ENCODE measurements around the gene MIB1. TPM values are rescaled to one million over a fixed set of nuclear protein-coding genes. Genes with fewer than 3 reads are reported as not detected.
"Not testable (repeated sequence)": the region's sequence is repeated elsewhere in the genome, so short reads cannot be mapped to it uniquely, and the experiment has no call there.

Gene MIB1
- total RNA-seq, 2 experiments from 2014 or later = 13.6 to 15.3 TPM

GRCh38 chr18:21727702-21728101 lies 12.9 kb upstream of the MIB1 start:
- Mint-ChIP-seq H3K4me1 (ENCODE audit: low read depth) (no peaks in the 10 kb centered on the region), H3K27ac (no peak overlapping the region), H3K36me3 (ENCODE audit: low read depth) (no peaks in the 10 kb centered on the region), H3K4me3 (no peak overlapping the region), H3K9me3 (no peaks in the 10 kb centered on the region), H3K27me3 (no peaks in the 10 kb centered on the region)
- no peak for ATAC-seq (ENCODE audit: poor library complexity)
- no peak for DNase-seq
- CTCF ChIA-PET = no interaction called here
- intact Hi-C loops (cut with DNase I, micrococcal nuclease) = no loop called here
- Histone ChIP-seq H3K27ac (ENCODE audit: low read depth in 1 of 2, low read length in 2 of 2) (no peak overlapping the region), H3K9me3 (ENCODE audit: control insufficient read depth in 1 of 2, insufficient read depth in 1 of 2, low read length in 2 of 2) (no peaks in the 10 kb centered on the region), H3K27me3 (ENCODE audit: control insufficient read depth in 1 of 2, insufficient read depth in 2 of 2, low read length in 2 of 2) (no peaks in the 10 kb centered on the region), H3K4me3 (ENCODE audit: low read length) (no peak overlapping the region), H3K36me3 (ENCODE audit: insufficient read depth, low read length) (no peaks in the 10 kb centered on the region), H3K4me1 (ENCODE audit: insufficient read depth, low read length) (no peaks in the 10 kb centered on the region)
- TF ChIP-seq CTCF (IDR thresholded peaks at IDR 0.05) = no peak
- POLR2A ChIA-PET = interaction anchor here (1.7 kb wide), 1 partner anchor 13 kb away, joined by 7 read pairs; the partner anchor contains the start of gene MIB1

DNA sequence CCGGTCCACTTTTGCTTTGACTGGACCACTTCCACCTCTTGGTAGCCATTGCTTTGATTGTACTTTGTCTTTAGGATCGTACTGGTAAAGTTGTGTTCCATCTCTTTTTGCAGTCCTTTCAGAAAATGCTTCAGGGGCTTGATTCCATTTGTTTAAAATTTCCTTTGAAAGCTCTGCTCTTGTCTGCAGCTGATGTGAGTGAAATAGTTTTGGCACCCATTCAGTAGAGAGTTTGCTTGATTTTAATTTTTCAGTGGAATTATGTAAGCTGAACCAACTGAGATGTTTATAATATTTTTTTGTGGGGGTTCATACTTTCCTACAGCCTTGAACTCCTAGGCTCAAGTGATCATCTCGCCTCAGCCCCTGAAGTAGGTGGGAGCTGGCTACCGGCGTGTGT lies 7.6 kb upstream of the MIB1 start:
- H3K9me3 ChIP-seq (ENCODE audit: control insufficient read depth in 1 of 2, insufficient read depth in 1 of 2, low read length in 2 of 2) = no peaks in the 10 kb centered on the region
- DNase-seq (no peak), ATAC-seq (ENCODE audit: poor library complexity) (no peak)
- H3K27ac Mint-ChIP-seq = no peak overlapping the region
- H3K27me3 Mint-ChIP-seq = no peaks in the 10 kb centered on the region
- H3K36me3 ChIP-seq (ENCODE audit: insufficient read depth, low read length) = no peaks in the 10 kb centered on the region
- H3K9me3 Mint-ChIP-seq = no peaks in the 10 kb centered on the region
- TF ChIP-seq CTCF (IDR thresholded peaks at IDR 0.05) = no peak
- POLR2A ChIA-PET = no interaction called here
- intact Hi-C loops (cut with DNase I, micrococcal nuclease) = no loop called here
- no peaks in the 10 kb centered on the region for H3K36me3 Mint-ChIP-seq (ENCODE audit: low read depth)
- no peaks in the 10 kb centered on the region for H3K4me1 Mint-ChIP-seq (ENCODE audit: low read depth)
- peaks cover 13% of the 10 kb centered on the region for H3K4me1 ChIP-seq (ENCODE audit: insufficient read depth, low read length)
- H3K27ac ChIP-seq (ENCODE audit: low read depth in 1 of 2, low read length in 2 of 2) = no peak overlapping the region
- no peaks in the 10 kb centered on the region for H3K27me3 ChIP-seq (ENCODE audit: control insufficient read depth in 1 of 2, insufficient read depth in 2 of 2, low read length in 2 of 2)
- no peak overlapping the region for H3K4me3 Mint-ChIP-seq
- CTCF ChIA-PET = no interaction called here
- no peak overlapping the region for H3K4me3 ChIP-seq (ENCODE audit: low read length)

- H3K27ac ChIP-seq (ENCODE audit: low read depth in 1 of 2, low read length in 2 of 2) = peak overlapping the region in 1 of 2 donors; percentile 34
- ChIA-PET CTCF (interaction anchor here (0.6 to 1.1 kb wide), 3 partner anchors 21 to 135 kb away, joined by 3 to 7 read pairs (median 3); partner anchors contain the start of gene ESCO1), POLR2A (interaction anchor here (1.1 to 1.8 kb wide), 3 partner anchors 31 to 135 kb away, joined by 4 to 6 read pairs (median 5); partner anchors contain the start of genes ABHD3 and ESCO1)
- no peaks in the 10 kb centered on the region for H3K9me3 ChIP-seq (ENCODE audit: control insufficient read depth in 1 of 2, insufficient read depth in 1 of 2, low read length in 2 of 2)
- peak; percentile 35 to 86 (median 53) for DNase-seq
- H3K4me3 Mint-ChIP-seq = peak overlapping the region; percentile 25
- intact Hi-C loops (cut with DNase I, micrococcal nuclease) = no loop called here
- peaks cover 3% of the 10 kb centered on the region for H3K36me3 Mint-ChIP-seq (ENCODE audit: low read depth)
- peaks cover 24% of the 10 kb centered on the region for H3K4me1 ChIP-seq (ENCODE audit: insufficient read depth, low read length)
- H3K27me3 ChIP-seq (ENCODE audit: control insufficient read depth in 1 of 2, insufficient read depth in 2 of 2, low read length in 2 of 2) = no peaks in the 10 kb centered on the region
- H3K4me3 ChIP-seq (ENCODE audit: low read length) = no peak overlapping the region
- H3K9me3 Mint-ChIP-seq = no peaks in the 10 kb centered on the region
- H3K27ac Mint-ChIP-seq = peak overlapping the region; percentile 85
- H3K27me3 Mint-ChIP-seq = no peaks in the 10 kb centered on the region
- TF ChIP-seq CTCF (IDR thresholded peaks at IDR 0.05) = no peak
- peaks cover 8% of the 10 kb centered on the region for H3K4me1 Mint-ChIP-seq (ENCODE audit: low read depth)
- no peaks in the 10 kb centered on the region for H3K36me3 ChIP-seq (ENCODE audit: insufficient read depth, low read length)
- peak; percentile 10 for ATAC-seq (ENCODE audit: poor library complexity)
Measured at GRCh38 chr18:21735452-21736015, 5.1 kb upstream of the MIB1 start.

DNA sequence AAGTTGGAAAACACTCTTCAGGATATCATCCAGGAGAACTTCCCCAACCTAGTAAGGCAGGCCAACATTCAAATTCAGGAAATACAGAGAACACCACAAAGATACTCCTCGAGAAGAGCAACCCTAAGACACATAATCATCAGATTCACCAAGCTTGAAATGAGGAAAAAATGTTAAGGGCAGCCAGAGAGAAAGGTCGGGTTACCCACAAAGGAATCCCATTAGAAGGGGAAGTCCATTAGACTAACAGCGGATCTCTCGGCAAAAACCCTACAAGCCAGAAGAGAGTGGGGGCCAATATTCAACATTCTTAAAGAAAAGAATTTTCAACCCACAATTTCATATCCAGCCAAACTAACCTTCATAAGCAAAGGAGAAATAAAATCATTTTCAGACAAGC lies 3.7 kb upstream of the MIB1 start:
- ATAC-seq (ENCODE audit: poor library complexity); intact Hi-C loops (cut with DNase I, micrococcal nuclease); H3K36me3 Mint-ChIP-seq (ENCODE audit: low read depth); H3K9me3 ChIP-seq (ENCODE audit: control insufficient read depth in 1 of 2, insufficient read depth in 1 of 2, low read length in 2 of 2); H3K27me3 ChIP-seq (ENCODE audit: control insufficient read depth in 1 of 2, insufficient read depth in 2 of 2, low read length in 2 of 2); H3K27me3 Mint-ChIP-seq; DNase-seq; H3K36me3 ChIP-seq (ENCODE audit: insufficient read depth, low read length); H3K9me3 Mint-ChIP-seq; H3K4me3 Mint-ChIP-seq; H3K4me3 ChIP-seq (ENCODE audit: low read length); H3K27ac ChIP-seq (ENCODE audit: low read depth in 1 of 2, low read length in 2 of 2): not testable (repeated sequence)
- H3K27ac Mint-ChIP-seq = peak overlapping the region; percentile 85
- peaks cover 12% of the 10 kb centered on the region for H3K4me1 Mint-ChIP-seq (ENCODE audit: low read depth)
- CTCF ChIA-PET = interaction anchor here (1.5 to 4.0 kb wide), 2 partner anchors 32 to 136 kb away, joined by 3 to 20 read pairs; partner anchors contain the start of gene ABHD3
- H3K4me1 ChIP-seq (ENCODE audit: insufficient read depth, low read length) = peaks cover 29% of the 10 kb centered on the region
- POLR2A ChIA-PET = interaction anchor here (0.7 to 1.8 kb wide), 3 partner anchors 32 to 136 kb away, joined by 3 to 5 read pairs (median 4); partner anchors contain the start of genes ABHD3 and ESCO1
